Panc1 (cell line): ENCODE measurements around the gene POU2F2. TPM values are rescaled to one million over a fixed set of nuclear protein-coding genes. Genes with fewer than 3 reads are reported as not detected.

Experiments
- ATAC-seq: fragments of 200-7000 bp; cut with Tn5 transposase; 2 replicates; pipeline ENCODE4 v1.9.1; 2020; ENCODE audit warnings: mild to moderate bottlenecking, moderate library complexity
- BruUV-seq: library from RNA; stranded (reverse); fragments of 400-500 nt; replicated peaks from 2 replicates; lab custom pipeline; 2021; lab: Mats Ljungman, UMichigan
- CTCF ChIA-PET: fragments of 300-600 bp; sonication (Branson Sonifier 250); formaldehyde crosslinking; loops from one replicate; lab custom pipeline; 2022; ENCODE audit warnings: antibody characterized with exemption; lab: Charles Lee
- POLR2A ChIA-PET: fragments of 300-600 bp; sonication (Branson Sonifier 250); formaldehyde crosslinking; loops from one replicate; lab custom pipeline; 2022; ENCODE audit warnings: antibody characterized with exemption; lab: Charles Lee
- DNase-seq: peaks from one replicate; pipeline ENCODE4 v3.0.0-alpha.2; 2010; ENCODE audit warnings: low read depth, low spot score
- H3K27ac ChIP-seq: 2 replicates; pipeline ENCODE4 v1.5.1; 2011; ENCODE audit warnings: mild to moderate bottlenecking, low read length, inconsistent platforms
- H3K27me3 ChIP-seq: fragments of 200-500 bp; sonication (Bioruptor generic); 2 replicates; pipeline ENCODE4 v1.6.0; 2014; ENCODE audit warnings: low read length, inconsistent platforms; ENCODE audit not compliant: control insufficient read depth, insufficient read depth
- H3K36me3 ChIP-seq: fragments of 200-500 bp; sonication (Bioruptor generic); 2 replicates; pipeline ENCODE4 v1.5.1; 2014; ENCODE audit warnings: inconsistent platforms, mild to moderate bottlenecking, low read length, moderate library complexity; ENCODE audit not compliant: control insufficient read depth, insufficient read depth
- H3K4me1 ChIP-seq: 2 replicates; pipeline ENCODE4 v1.5.1; 2011; ENCODE audit warnings: inconsistent platforms, mild to moderate bottlenecking, low read length, moderate library complexity; ENCODE audit not compliant: control insufficient read depth, insufficient read depth
- H3K4me3 ChIP-seq, 2 experiments: 2 replicates each; pipeline ENCODE4 v1.5.1; 2011 to 2012; ENCODE audit warnings: low read depth in 2 of 2, low read length in 2 of 2, mild to moderate bottlenecking in 2 of 2, inconsistent platforms in 1 of 2, moderate library complexity in 1 of 2
- H3K9me3 ChIP-seq: fragments of 200-500 bp; sonication (Bioruptor generic); 2 replicates; pipeline ENCODE4 v1.5.1; 2014; ENCODE audit warnings: low read depth, mild to moderate bottlenecking, inconsistent platforms, low read length, moderate library complexity; ENCODE audit not compliant: control insufficient read depth, insufficient read depth
- POLR2AphosphoS5 ChIP-seq: IDR thresholded peaks from 2 replicates; pipeline ENCODE4 v1.6.1; 2012; ENCODE audit warnings: mild to moderate bottlenecking, low read depth, low read length, moderate library complexity
- REST ChIP-seq, 2 experiments: IDR thresholded peaks; 2 replicates each; pipeline ENCODE4 v1.6.1; 2011 to 2012; ENCODE audit warnings: low read depth in 2 of 2, control low read depth in 1 of 2, low read length in 1 of 2, mild to moderate bottlenecking in 1 of 2, moderate library complexity in 1 of 2; ENCODE audit not compliant: insufficient read depth in 1 of 2
- SIN3A ChIP-seq: IDR thresholded peaks from 2 replicates; pipeline ENCODE4 v1.6.1; 2012; ENCODE audit warnings: low read depth, mild to moderate bottlenecking, low read length, moderate library complexity, borderline replicate concordance; ENCODE audit not compliant: insufficient read depth
- TCF7L2 ChIP-seq: IDR thresholded peaks from 2 replicates; pipeline ENCODE4 v1.6.1; 2011; ENCODE audit warnings: mild to moderate bottlenecking, low read depth, low read length, inconsistent platforms
- in situ Hi-C: cut with HindIII; loops from 2 replicates; pipeline ENCODE4 v1.10.0; 2016; ENCODE audit warnings: low sequenced_read_pairs, low pct_unique_long_range_greater_than_20kb
- intact Hi-C: fragments of 100-400 bp; cut with micrococcal nuclease; formaldehyde crosslinking; loops from one replicate; pipeline ENCODE4 v1.10.0; 2022; ENCODE audit not compliant: unreplicated experiment
- total RNA-seq: library from RNA; stranded (reverse); gene quantifications from one replicate; pipeline ENCODE4 v1.2.1, GENCODE V29; 2021; ENCODE audit not compliant: unreplicated experiment
- TF ChIP-seq, protein P1 (sequence below): fragments of 450-650 bp; IDR thresholded peaks from 2 replicates; pipeline ENCODE4 v1.5.1; 2017; ENCODE audit warnings: mild to moderate bottlenecking

Gene POU2F2
- total RNA-seq, 1 experiment from 2014 or later = 0.10 TPM

GRCh38 chr19:42086770-42087550, 45.3 kb downstream of the POU2F2 start:
- no peak overlapping the region for H3K4me3 ChIP-seq
- intact Hi-C loops = no loop called here
- BruUV-seq = no TSS peak
- no peak for DNase-seq
- no peak for TF ChIP-seq TCF7L2
- TF ChIP-seq, protein P1, sequence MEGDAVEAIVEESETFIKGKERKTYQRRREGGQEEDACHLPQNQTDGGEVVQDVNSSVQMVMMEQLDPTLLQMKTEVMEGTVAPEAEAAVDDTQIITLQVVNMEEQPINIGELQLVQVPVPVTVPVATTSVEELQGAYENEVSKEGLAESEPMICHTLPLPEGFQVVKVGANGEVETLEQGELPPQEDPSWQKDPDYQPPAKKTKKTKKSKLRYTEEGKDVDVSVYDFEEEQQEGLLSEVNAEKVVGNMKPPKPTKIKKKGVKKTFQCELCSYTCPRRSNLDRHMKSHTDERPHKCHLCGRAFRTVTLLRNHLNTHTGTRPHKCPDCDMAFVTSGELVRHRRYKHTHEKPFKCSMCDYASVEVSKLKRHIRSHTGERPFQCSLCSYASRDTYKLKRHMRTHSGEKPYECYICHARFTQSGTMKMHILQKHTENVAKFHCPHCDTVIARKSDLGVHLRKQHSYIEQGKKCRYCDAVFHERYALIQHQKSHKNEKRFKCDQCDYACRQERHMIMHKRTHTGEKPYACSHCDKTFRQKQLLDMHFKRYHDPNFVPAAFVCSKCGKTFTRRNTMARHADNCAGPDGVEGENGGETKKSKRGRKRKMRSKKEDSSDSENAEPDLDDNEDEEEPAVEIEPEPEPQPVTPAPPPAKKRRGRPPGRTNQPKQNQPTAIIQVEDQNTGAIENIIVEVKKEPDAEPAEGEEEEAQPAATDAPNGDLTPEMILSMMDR = no peak
- no peak for TF ChIP-seq POLR2AphosphoS5
- no peak for TF ChIP-seq REST (IDR thresholded peaks at IDR 0.05; ENCODE audit: insufficient read depth in 1 of 2, low read depth in 2 of 2, low read length in 1 of 2)
- TF ChIP-seq SIN3A = no peak
- no peaks in the 10 kb centered on the region for H3K27me3 ChIP-seq
- in situ Hi-C loops = no loop called here
- ChIA-PET POLR2A (interaction anchor here (0.6 to 0.7 kb wide), 2 partner anchors 29 to 335 kb away, joined by 3 to 8 read pairs; no protein-coding TSS in a partner anchor), CTCF (no interaction called here)
- no peak overlapping the region for H3K27ac ChIP-seq
- H3K4me1 ChIP-seq = peaks cover 3% of the 10 kb centered on the region; the same call in 1 of the 2 replicates
- no peaks in the 10 kb centered on the region for H3K9me3 ChIP-seq
- no peaks in the 10 kb centered on the region for H3K36me3 ChIP-seq
- ATAC-seq = no peak

GRCh38 chr19:42086188-42086736, 46.0 kb downstream of the POU2F2 start:
- intact Hi-C loops (no loop called here), in situ Hi-C loops (no loop called here)
- no peaks in the 10 kb centered on the region for H3K27me3 ChIP-seq
- H3K27ac ChIP-seq = no peak overlapping the region
- H3K9me3 ChIP-seq = no peaks in the 10 kb centered on the region
- H3K36me3 ChIP-seq = no peaks in the 10 kb centered on the region
- TF ChIP-seq TCF7L2 = no peak
- no peak for TF ChIP-seq REST (IDR thresholded peaks at IDR 0.05; ENCODE audit: insufficient read depth in 1 of 2, low read depth in 2 of 2, low read length in 1 of 2)
- DNase-seq (no peak), ATAC-seq (no peak)
- no peak overlapping the region for H3K4me3 ChIP-seq
- ChIA-PET CTCF (no interaction called here), POLR2A (interaction anchor here (0.7 kb wide), 1 partner anchor 334 kb away, joined by 8 read pairs; no protein-coding TSS in a partner anchor)
- peaks cover 3% of the 10 kb centered on the region; the same call in 1 of the 2 replicates for H3K4me1 ChIP-seq
- no TSS peak for BruUV-seq
